ENCODE measurements around the gene CCDC88A. TPM values are rescaled to one million over a fixed set of nuclear protein-coding genes. Genes with fewer than 3 reads are reported as not detected.
"Not testable (repeated sequence)": the region's sequence is repeated elsewhere in the genome, so short reads cannot be mapped to it uniquely, and the experiment has no call there.

Gene CCDC88A
- total RNA-seq, 5 donors from 2014 or later (not counting 1 experiment from before 2014, with no cell fraction given), result 13.2 to 15.7 (median 14.3) TPM

DNA sequence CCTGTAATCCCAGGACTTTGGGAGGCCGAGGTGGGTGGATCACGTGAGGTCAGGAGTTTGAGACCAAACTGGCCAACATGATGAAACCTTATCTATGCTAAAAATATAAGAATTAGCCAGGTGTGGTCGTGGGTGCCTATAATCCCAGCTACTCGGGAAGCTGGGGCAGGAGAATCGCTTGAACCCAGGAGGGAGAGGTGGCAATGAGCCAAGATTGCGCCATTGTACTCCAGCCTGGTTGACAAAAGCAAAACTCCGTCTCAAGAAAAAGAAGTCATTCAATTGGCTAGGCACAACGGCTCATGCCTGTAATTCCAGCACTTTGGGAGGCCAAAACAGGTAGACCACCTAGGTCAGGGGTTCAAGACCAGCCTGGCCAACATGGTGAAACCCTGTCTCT is 178.1 kb downstream of the CCDC88A start:
- H3K27me3 Mint-ChIP-seq; H3K4me3 Mint-ChIP-seq; H3K27ac Mint-ChIP-seq; CTCF ChIA-PET; H3K4me3 ChIP-seq (ENCODE audit: control insufficient read depth in 1 of 2, extremely low read depth in 1 of 2, low read length in 1 of 2); H3K27ac ChIP-seq (ENCODE audit: low read length); POLR2A ChIA-PET; H3K9me3 Mint-ChIP-seq; ATAC-seq (replicated peaks in 1 of 4); DNase-seq; H3K4me1 ChIP-seq (ENCODE audit: control insufficient read depth in 1 of 2, extremely low read depth in 1 of 2, insufficient read depth in 2 of 2, low read length in 2 of 2); H3K4me1 Mint-ChIP-seq; H3K9me3 ChIP-seq; H3K27me3 ChIP-seq (replicated peaks in 1 of 2; ENCODE audit: control insufficient read depth in 2 of 2, extremely low read depth in 1 of 2, insufficient read depth in 2 of 2, low read length in 1 of 2): not testable (repeated sequence)
- peaks cover 0 to 21% of the 10 kb centered on the region in 2 donors for H3K36me3 ChIP-seq (ENCODE audit: control insufficient read depth in 2 of 2, extremely low read depth in 1 of 2, insufficient read depth in 1 of 2, low read length in 1 of 2)
- H3K36me3 Mint-ChIP-seq, result peaks cover 23% of the 10 kb centered on the region
- 100% methylated on average over 6 of the region's 8 CpGs for WGBS (ENCODE audit: insufficient coverage)

DNA sequence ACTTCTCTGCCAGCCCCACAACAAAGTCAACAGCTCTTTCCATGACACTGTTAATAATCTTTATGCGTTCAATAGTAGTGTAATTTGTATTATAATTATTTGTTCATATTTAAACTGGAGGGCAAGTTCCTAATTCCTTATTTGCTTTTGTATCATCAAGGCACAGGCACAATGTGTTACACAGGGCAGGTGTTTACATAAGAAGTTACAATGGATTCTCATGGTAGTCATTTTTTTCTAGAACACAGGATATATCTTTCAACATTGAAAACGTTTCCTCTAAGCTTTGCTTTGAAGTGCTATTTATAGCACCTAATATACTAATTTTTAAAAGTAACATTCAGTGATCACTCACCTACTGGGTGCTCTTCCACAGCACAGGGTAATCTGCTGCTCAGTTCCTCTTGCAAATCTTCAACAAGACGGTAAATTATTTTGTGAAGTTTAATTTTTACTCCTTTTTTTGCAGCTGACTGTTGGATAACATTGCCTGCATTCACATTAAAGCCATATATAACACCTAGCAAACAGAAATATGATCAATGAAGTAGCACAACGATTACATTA is 179.9 kb downstream of the CCDC88A start:
- no peaks in the 10 kb centered on the region for H3K27me3 ChIP-seq (replicated peaks in 1 of 2; ENCODE audit: control insufficient read depth in 2 of 2, extremely low read depth in 1 of 2, insufficient read depth in 2 of 2, low read length in 1 of 2)
- peaks cover 31% of the 10 kb centered on the region for H3K36me3 Mint-ChIP-seq
- H3K9me3 ChIP-seq, result no peaks in the 10 kb centered on the region
- H3K4me1 ChIP-seq (ENCODE audit: control insufficient read depth in 1 of 2, extremely low read depth in 1 of 2, insufficient read depth in 2 of 2, low read length in 2 of 2), result peaks cover 0 to under 1% of the 10 kb centered on the region in 2 experiments
- H3K27ac Mint-ChIP-seq, result no peak overlapping the region
- no peaks in the 10 kb centered on the region for H3K9me3 Mint-ChIP-seq
- H3K36me3 ChIP-seq (ENCODE audit: control insufficient read depth in 2 of 2, extremely low read depth in 1 of 2, insufficient read depth in 1 of 2, low read length in 1 of 2), result peaks cover 0 to 38% of the 10 kb centered on the region in 2 donors
- ATAC-seq (replicated peaks in 1 of 4) (peak in 1 of 4 experiments; percentile 20), DNase-seq (no peak)
- no CpG with 5 or more reads among the region's 4 CpGs for WGBS (ENCODE audit: insufficient coverage)
- H3K4me3 Mint-ChIP-seq, result no peak overlapping the region
- ChIA-PET CTCF (no interaction called here), POLR2A (interaction anchor here in 1 of 2 donors (0.6 to 0.7 kb wide), 2 partner anchors 22 to 261 kb away, joined by 4 to 12 read pairs; no protein-coding TSS in a partner anchor)
- H3K27me3 Mint-ChIP-seq, result no peaks in the 10 kb centered on the region
- peaks cover 6 to 23% (median 18%) of the 10 kb centered on the region in 3 donors for H3K4me1 Mint-ChIP-seq
- H3K27ac ChIP-seq (ENCODE audit: low read length), result no peak overlapping the region
- no peak overlapping the region for H3K4me3 ChIP-seq (ENCODE audit: control insufficient read depth in 1 of 2, extremely low read depth in 1 of 2, low read length in 1 of 2)

Other genes starting within 250 kb of the CCDC88A start
- gene CLHC1, start 187.6 kb downstream of the CCDC88A start, total RNA-seq, result 10 to 100 TPM in 2 of 5 donors, 1 to 10 TPM in 3; 5.7 to 14.3 (median 9.2) TPM
- 1,000 to 10,000 TPM; 1,619 to 1,934 (median 1,876) TPM for gene RPS27A, start 187.2 kb downstream of the CCDC88A start, total RNA-seq
- gene MTIF2, start 150.6 kb downstream of the CCDC88A start, total RNA-seq, result 10 to 100 TPM; 21.1 to 31.5 (median 29.4) TPM
- gene CFAP36, start 99.9 kb upstream of the CCDC88A start, total RNA-seq, result 10 to 100 TPM; 31.1 to 54.9 (median 40.4) TPM
- 10 to 100 TPM; 86.4 to 93.0 (median 87.8) TPM for gene PPP4R3B, start 197.8 kb upstream of the CCDC88A start, total RNA-seq